HuH-7.5 (cell line): ENCODE data around the gene ENPP3.

Source experiments
- DNase-seq: peaks from one replicate; pipeline ENCODE4 v3.0.0; 2011; ENCODE audit warnings: low spot score

Gene ENPP3

GRCh38 chr6:131636880-131637792 lies at the start of gene ENPP3:
Gene ENPP3 (plus strand): TSS chr6:131637302. CDS start chr6:131637385, 83 bp downstream.
- DNase-seq = no peak

DNA sequence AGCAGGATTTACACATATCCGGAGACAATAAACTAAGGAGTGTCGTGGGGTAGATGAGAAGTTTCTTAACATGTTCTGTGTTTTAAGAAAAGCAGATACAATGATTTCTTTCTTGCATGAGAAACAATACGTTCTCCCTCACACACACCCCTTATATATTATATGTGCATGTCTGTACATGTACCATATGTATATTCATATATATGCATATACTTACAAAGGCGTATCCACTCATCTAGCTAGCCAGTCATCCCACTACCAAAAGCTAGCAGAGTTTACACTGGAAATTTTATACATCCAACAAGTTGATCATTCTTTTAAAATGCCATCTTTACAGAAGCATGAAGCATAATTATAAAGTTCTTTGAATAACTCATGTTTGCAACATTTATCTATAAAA lies 49.2 kb upstream of the ENPP3 start:
- DNase-seq = no peak

GRCh38 chr6:131588643-131589042 lies 48.5 kb upstream of the ENPP3 start:
- DNase-seq = no peak

- no peak for DNase-seq
Measured at GRCh38 chr6:131592935-131593334, 44.2 kb upstream of the ENPP3 start.

DNA sequence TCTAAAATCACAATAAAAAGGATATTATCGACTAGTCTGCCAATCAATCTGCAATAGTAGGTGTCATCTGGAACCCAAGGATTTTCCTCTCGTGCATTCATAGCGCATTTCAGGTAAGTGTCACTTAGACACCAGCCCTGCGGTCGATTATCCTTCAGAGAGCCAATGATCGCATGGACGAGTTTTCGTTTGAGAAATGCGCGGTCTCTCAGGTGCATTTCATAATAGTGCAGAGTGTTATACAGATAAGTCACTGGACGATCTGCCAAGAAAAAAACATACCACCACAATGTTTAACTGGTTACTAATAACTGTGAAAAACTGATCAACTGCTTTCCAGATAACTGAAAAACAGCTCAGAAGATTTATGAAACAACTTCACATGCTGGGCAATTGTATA lies 43.0 kb upstream of the ENPP3 start:
- DNase-seq = no peak

DNA sequence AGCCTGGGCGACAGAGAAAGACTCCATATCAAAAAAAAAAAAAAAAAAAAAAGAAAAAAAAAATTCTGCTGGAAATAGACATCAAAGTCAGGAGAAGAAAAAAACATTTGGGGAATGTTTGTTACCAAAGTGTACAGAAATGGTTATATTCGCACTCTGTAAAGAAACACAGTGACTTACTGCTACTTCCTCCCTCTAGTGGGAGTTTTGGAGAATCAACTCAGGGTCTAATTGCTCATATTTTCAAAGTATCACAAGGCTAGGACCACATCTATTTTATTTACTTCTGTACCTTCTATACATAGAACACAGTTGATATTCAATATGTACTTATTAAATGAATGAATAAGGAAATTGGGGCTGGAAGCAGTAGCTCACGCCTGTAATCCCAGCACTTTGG lies 39.7 kb upstream of the ENPP3 start:
- DNase-seq = no peak

DNA sequence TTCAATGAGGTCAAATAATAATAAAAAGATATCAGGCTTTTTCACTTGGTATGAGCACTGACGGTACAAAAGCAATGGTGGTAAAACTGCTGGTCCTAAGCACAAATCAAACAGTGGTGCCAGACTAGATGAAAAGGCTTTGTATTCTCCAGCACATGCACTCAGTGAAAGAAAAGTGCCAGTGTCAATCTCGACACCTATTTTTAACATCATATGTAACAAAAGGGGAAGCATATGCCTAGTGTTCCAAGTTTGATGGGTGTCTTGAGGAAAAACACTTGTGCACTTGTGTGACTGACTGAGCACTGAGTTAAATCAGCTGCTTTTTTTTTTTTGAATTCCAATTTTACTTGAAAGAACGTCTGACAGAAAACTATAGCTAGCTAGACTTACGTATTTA lies 36.4 kb upstream of the ENPP3 start:
- no peak for DNase-seq

DNA sequence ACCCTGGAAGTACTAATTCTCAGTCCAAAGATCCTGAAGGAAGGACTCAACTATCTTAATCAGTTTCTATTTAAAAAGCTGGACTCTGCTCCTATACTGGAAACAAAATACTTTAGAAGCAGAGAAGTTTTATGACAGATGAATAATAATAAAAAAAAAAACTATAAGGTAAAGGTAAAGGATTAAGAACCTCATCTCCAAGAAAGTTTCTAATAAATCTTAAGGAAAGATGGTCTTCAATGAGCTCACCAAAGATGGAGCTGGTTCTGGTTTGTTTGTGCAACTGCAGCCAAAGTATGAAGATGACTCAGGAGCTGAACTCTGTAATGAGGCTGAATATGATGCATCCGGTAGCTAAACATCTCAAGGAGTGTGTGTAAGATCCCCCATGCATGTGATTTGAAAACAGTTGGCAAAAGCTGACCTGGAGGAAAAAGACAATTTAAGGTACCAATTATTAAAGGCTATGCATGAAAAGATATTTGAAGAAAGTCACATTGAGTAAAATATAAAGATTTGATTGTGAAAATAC lies 34.3 kb upstream of the ENPP3 start:
- DNase-seq = no peak

- no peak for DNase-seq
Measured at GRCh38 chr6:131613296-131613925, 23.7 kb upstream of the ENPP3 start.

DNA sequence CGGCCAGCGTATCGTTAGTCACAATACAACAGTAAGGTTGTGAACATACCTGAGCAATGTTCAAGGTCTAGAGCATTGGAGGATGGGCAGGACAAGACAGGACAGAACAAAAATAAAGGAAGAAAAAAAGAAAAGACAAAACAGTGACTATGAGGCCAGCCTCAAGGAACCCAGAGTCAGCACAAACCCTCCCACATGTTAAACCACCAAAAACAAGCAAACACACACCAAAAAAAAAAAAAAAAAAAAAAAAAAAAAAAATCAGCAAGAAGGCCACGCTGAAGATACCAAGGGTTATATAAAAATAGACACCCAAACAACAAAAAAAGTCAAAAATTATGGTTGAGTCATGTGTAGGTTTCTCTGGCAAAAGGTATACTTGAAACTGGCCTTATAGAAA lies 21.8 kb upstream of the ENPP3 start:
- DNase-seq = no peak

DNA sequence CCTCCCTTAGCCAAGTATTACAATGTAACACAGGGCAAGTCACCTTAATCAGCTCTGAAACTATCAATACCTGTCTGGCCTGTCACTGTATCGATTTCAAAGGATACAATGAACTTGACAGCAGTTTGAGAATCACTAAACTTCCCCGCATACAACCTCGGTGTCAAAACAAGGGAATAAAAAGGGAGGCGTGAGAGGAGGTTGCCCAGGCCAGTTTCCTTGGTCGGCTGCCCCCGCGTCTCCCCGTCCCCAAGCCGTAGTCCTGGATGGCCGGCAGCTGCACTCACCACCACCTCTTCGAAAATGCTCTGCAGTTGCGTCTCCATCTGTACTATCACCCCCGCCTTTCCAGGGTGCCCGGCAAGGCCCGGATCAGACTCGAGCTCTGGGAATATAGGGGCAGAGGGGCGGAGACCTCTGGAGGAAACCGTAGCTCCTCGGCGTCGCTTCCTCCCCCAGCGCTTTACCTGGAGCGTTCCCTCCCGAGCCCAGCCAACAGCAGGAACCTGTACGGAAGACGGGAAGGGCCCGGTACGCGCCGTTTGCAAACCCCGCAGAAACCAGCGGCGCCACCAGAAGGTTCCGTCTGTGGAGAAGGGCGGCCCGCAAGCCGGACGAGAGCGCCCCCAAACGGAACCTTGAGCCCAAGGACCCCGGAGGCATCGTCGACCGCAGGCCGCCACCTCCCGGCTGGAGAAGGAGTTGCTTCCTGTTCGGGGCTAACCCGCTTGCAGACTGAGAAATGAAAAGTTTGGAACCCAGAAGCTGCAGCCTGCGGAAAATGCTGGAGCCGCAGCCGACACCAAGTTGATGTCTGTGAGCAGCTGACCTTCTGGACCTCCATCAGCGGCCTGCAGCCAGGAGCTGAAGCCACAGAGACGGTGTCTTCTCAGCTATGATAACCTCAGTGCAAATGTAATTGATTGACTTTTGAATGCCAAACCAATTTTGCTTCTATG lies 9.1 kb upstream of the ENPP3 start, which contains the start of gene MED23:
MED23 (minus strand) TSS at position 519 of the 959 bp plus-strand sequence; CDS start at position 326, 193 bp downstream.
- peak; percentile 61 for DNase-seq

- no peak for DNase-seq
Measured at GRCh38 chr6:131628726-131629125, 8.4 kb upstream of the ENPP3 start.

GRCh38 chr6:131629651-131630050 lies 7.5 kb upstream of the ENPP3 start:
- no peak for DNase-seq

DNA sequence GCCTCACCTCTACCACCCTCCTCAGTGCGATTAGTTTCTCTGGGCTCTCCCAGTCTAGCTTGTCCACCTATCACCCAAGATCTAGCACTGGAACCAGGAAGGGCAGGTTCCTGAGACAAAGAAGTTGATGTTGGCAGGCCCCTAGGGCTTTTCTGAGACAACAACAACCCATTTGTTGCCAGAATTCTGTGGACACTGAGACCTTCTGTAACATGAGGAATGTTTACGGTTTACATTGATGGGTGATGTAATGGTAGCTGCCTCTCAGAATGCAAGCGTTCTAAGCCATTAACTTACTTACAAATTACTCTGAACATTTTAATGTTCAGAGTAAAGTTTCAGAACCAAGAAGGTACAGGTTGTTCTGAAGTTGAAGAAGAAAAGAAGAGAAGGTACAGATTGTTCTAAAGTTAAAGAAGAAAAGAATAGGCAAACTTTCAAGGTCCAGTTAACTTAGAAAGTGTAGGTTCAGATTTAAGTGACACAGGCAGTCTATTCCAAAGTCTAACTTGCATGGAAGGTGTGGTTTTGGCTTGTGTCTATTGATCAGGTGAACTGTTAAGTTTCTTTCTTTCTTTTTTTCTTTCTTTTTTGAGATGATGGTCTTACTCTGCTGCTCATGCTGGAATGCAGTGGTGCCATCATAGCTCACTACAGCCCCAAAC lies 5.3 kb upstream of the ENPP3 start:
- DNase-seq = no peak

DNA sequence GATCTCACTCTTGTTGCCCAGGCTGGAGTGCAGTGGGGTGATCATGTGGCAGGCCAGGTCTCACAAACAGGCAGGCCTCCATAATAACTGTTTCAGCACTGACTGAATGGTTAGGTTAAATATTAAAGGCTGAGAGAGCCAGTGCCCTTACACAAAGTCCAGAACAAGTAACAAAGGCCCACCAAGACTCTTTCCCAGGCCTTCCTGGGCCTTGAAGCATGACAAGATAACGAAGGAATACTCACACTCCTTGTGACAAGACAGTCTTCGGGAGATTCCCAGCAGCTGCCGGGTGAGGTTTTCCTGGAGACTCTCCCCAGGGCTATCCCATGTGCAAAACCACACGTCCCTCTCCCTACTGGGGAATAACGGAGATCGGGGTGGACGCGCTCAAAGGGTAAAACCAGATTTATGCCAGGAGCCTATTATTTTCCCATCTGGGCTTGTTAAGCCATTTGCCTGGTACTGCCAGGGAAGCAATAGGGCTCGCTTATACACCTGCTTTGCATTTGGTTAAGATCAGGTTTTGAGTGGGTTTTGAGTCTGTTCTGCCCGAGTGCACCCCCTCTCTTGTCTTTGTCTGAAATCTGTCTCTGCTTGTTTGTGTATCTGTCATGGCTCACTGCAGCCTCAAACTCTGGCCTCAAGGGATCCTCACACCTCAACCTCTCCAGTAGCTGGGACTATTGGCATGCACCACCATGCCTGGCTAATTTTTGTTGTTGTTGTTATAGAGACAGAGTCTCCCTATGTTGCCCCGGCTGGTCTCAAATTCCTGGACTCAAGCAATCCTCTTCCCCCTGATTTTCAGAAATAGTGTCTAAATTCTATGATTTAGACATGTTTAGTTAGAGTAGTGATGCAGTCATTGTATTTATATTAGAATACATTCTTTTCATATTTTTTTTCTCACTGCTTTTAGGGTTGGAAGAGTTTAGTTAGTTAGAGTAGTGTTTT lies 1.4 kb upstream of the ENPP3 start:
- DNase-seq = no peak

DNA sequence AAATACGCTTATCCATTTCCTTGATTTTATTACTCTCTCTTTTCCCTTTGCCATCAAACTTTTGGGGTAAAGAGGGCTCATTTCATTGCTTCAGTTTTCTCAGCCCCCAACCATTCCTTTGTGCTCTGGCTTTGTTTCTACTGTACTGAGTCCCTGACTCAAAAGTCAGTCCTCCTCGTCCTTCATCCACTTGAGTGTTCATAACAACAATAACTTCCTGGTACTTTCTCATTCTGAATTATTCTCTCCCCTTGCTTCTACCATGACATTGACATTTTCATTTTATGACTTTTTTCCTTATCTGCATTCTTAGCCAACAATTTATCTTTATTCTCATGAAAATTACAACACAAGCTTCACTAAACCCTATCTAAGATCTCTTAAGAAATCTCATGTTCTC lies 911 bp downstream of the ENPP3 start:
- DNase-seq = no peak

DNA sequence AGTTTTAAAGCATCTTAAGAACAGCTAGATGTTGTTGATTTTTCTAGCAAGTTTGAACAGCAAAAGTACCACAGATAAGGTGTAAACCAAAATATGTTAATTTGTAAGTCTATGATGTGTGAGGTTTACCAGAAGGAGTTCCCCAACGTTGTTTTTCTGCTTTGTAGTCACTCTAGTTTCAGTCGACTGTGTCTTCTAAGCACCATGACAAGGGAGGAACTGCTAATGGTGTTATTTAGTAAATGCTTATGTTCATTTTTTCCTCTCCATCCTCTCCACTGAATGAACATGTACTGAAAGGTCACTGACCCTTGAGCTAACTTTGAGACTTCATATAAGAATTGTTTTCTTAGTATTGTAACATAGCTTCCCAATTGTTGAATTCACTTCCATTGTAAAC lies 3.0 kb downstream of the ENPP3 start:
- DNase-seq = no peak

GRCh38 chr6:131640576-131640975 lies 3.5 kb downstream of the ENPP3 start:
- DNase-seq = no peak

DNA sequence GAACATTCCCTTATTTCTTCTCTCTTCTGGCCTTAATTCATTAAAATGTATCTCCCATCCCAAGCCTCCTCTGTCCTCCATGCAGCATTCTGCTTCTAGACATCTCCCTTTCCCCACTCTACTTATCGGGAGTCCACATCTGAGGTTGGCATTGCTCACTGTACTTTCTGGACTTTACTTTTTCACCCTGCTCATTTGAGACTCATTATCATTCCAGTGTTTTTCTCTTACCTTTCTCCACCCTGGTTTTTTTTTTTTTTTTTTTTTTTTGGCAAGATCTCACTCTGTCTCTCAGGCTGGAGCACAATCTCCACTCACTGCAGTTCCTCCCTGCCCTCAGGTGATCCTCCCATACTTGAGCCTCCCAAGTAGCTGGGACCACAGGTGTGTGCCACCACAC lies 4.5 kb downstream of the ENPP3 start:
- no peak for DNase-seq

DNA sequence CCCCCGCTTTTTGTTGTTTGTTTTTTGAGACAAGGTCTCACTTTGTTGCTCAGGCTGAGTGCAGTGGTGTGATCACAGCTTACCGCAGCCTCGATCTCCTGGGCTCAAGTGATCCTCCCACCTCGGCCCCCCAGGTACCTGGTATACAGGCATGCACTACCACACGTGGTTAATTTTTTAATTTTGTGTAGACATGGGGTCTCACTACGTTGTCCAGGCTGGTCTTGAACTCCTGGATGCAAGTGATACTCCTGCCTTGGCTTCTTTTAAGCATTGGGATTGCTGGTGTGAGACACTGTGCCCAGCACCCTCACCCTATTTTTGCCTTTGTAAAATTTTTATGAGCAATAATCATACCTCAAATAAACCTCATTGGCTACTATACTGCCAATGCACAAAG lies 5.5 kb downstream of the ENPP3 start:
- DNase-seq = no peak
